ENCODE data around the gene ZNF552. TPM values are rescaled to one million over a fixed set of nuclear protein-coding genes. Genes with fewer than 3 reads are reported as not detected.
"Not testable (repeated sequence)": the region's sequence is repeated elsewhere in the genome, so short reads cannot be mapped to it uniquely, and the experiment has no call there.

Gene ZNF552
- total and polyA plus RNA-seq, 5 donors from 2014 or later, result 4.8 to 16.6 (median 7.3) TPM

GRCh38 chr19:57810410-57811295 is 4.1 kb downstream of the ZNF552 start:
- not testable (repeated sequence) for H3K27ac Mint-ChIP-seq; H3K9me3 Mint-ChIP-seq; DNase-seq; ATAC-seq (ENCODE audit: low read depth in 2 of 2); H3K27ac ChIP-seq (ENCODE audit: insufficient read depth, low read length, poor library complexity, severe bottlenecking); H3K27me3 ChIP-seq (ENCODE audit: control insufficient read depth, insufficient read depth, low read length); H3K27me3 Mint-ChIP-seq; H3K9me3 ChIP-seq (ENCODE audit: control insufficient read depth in 2 of 2, low read length in 2 of 2); H3K4me3 ChIP-seq (ENCODE audit: low read depth, low read length)
- Mint-ChIP-seq H3K4me1 (peaks cover 17 to 54% (median 32%) of the 10 kb centered on the region in 4 donors), H3K36me3 (peaks cover 33% of the 10 kb centered on the region), H3K4me3 (peak overlapping the region in 2 of 4 donors; percentile 74 to 91)
- H3K36me3 ChIP-seq (ENCODE audit: control insufficient read depth, insufficient read depth, low read length), result peaks cover 36% of the 10 kb centered on the region
- H3K4me1 ChIP-seq (ENCODE audit: control insufficient read depth, insufficient read depth, low read length, poor library complexity, severe bottlenecking), result peaks cover 29% of the 10 kb centered on the region

- Histone ChIP-seq H3K27me3 (ENCODE audit: control insufficient read depth, insufficient read depth, low read length) (no peaks in the 10 kb centered on the region), H3K4me3 (ENCODE audit: low read depth, low read length) (no peak overlapping the region), H3K4me1 (ENCODE audit: control insufficient read depth, insufficient read depth, low read length, poor library complexity, severe bottlenecking) (peaks cover 5% of the 10 kb centered on the region), H3K36me3 (ENCODE audit: control insufficient read depth, insufficient read depth, low read length) (peaks cover 36% of the 10 kb centered on the region), H3K9me3 (ENCODE audit: control insufficient read depth in 2 of 2, low read length in 2 of 2) (no peaks in the 10 kb centered on the region), H3K27ac (ENCODE audit: insufficient read depth, low read length, poor library complexity, severe bottlenecking) (no peak overlapping the region)
- Mint-ChIP-seq H3K27me3 (no peaks in the 10 kb centered on the region), H3K4me1 (peaks cover 5 to 39% (median 23%) of the 10 kb centered on the region in 4 donors), H3K4me3 (no peak overlapping the region), H3K36me3 (peaks cover 44% of the 10 kb centered on the region), H3K27ac (peak overlapping the region in 1 of 3 donors; percentile 32), H3K9me3 (peaks cover 0 to 8% (median 0%) of the 10 kb centered on the region in 7 donors)
- DNase-seq (no peak), ATAC-seq (ENCODE audit: low read depth in 2 of 2) (no peak)
These were observed 7.2 kb downstream of the ZNF552 start for GRCh38 chr19:57807541-57807940.

DNA sequence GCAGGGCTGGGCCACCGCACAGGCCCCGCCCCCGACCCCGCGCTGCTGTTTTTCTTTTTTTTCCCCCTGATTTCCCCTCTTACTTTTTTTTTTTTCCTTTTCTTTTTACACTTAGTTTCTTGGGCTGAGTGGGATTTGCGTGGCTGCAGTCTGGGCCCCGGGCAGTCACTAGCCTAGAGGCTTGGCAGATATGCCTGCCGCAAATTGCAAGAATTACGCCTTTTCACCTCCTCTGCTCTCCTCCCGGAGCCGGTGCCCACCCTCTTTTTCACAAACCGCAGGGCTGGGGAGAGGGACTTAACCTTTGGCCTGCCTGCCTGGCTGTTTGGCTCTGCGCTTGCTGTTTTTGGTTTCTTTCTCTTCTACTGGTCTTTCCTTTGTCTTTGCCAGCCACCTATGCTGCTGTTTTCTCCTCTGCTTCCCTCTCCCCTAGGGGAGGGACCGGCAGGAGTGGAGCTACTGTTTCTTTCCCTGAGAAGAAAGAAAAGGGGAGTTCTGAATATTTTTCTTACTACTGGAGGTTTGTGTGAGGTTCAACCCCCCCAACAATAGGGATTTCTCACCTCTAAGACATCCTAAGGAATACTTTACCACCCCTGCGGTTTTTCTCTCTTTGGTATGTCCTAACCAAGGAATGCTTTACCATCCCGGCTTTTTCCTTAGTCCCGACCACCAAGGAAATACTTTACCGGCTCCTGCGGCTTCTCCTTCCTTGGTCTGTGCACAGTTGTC is 11.0 kb downstream of the ZNF552 start:
- no peak for DNase-seq
- H3K36me3 Mint-ChIP-seq, result peaks cover 44% of the 10 kb centered on the region
- Histone ChIP-seq H3K36me3 (ENCODE audit: control insufficient read depth, insufficient read depth, low read length) (peaks cover 17% of the 10 kb centered on the region), H3K4me1 (ENCODE audit: control insufficient read depth, insufficient read depth, low read length, poor library complexity, severe bottlenecking) (no peaks in the 10 kb centered on the region), H3K9me3 (ENCODE audit: control insufficient read depth in 2 of 2, low read length in 2 of 2) (no peaks in the 10 kb centered on the region), H3K27me3 (ENCODE audit: control insufficient read depth, insufficient read depth, low read length) (no peaks in the 10 kb centered on the region), H3K4me3 (ENCODE audit: low read depth, low read length) (peak overlapping the region; percentile 19), H3K27ac (ENCODE audit: insufficient read depth, low read length, poor library complexity, severe bottlenecking) (no peak overlapping the region)
- no peaks in the 10 kb centered on the region for H3K27me3 Mint-ChIP-seq
- H3K27ac Mint-ChIP-seq, result peak overlapping the region; percentile 13 to 75 (median 74)
- ATAC-seq (ENCODE audit: low read depth in 2 of 2), result no peak
- peak overlapping the region in 3 of 4 donors; percentile 53 to 79 (median 72) for H3K4me3 Mint-ChIP-seq
- peaks cover 11 to 22% (median 14%) of the 10 kb centered on the region in 4 donors for H3K4me1 Mint-ChIP-seq
- H3K9me3 Mint-ChIP-seq, result peaks cover 0 to 14% (median 0%) of the 10 kb centered on the region in 7 donors

- H3K4me1 ChIP-seq (ENCODE audit: control insufficient read depth, insufficient read depth, low read length, poor library complexity, severe bottlenecking), result no peaks in the 10 kb centered on the region
- no peak for ATAC-seq (ENCODE audit: low read depth in 2 of 2)
- Mint-ChIP-seq H3K36me3 (peaks cover 40% of the 10 kb centered on the region), H3K27ac (peak overlapping the region in 2 of 3 donors; percentile 13 to 75), H3K9me3 (peaks cover 0 to 14% (median 0%) of the 10 kb centered on the region in 7 donors), H3K4me3 (peak overlapping the region in 3 of 4 donors; percentile 53 to 79 (median 72)), H3K4me1 (peaks cover 11 to 20% (median 13%) of the 10 kb centered on the region in 4 donors), H3K27me3 (no peaks in the 10 kb centered on the region)
- no peak overlapping the region for H3K4me3 ChIP-seq (ENCODE audit: low read depth, low read length)
- no peak overlapping the region for H3K27ac ChIP-seq (ENCODE audit: insufficient read depth, low read length, poor library complexity, severe bottlenecking)
- no peaks in the 10 kb centered on the region for H3K9me3 ChIP-seq (ENCODE audit: control insufficient read depth in 2 of 2, low read length in 2 of 2)
- DNase-seq, result no peak
- H3K36me3 ChIP-seq (ENCODE audit: control insufficient read depth, insufficient read depth, low read length), result peaks cover 13% of the 10 kb centered on the region
- no peaks in the 10 kb centered on the region for H3K27me3 ChIP-seq (ENCODE audit: control insufficient read depth, insufficient read depth, low read length)
These were observed 11.5 kb downstream of the ZNF552 start for GRCh38 chr19:57803265-57803593.

DNA sequence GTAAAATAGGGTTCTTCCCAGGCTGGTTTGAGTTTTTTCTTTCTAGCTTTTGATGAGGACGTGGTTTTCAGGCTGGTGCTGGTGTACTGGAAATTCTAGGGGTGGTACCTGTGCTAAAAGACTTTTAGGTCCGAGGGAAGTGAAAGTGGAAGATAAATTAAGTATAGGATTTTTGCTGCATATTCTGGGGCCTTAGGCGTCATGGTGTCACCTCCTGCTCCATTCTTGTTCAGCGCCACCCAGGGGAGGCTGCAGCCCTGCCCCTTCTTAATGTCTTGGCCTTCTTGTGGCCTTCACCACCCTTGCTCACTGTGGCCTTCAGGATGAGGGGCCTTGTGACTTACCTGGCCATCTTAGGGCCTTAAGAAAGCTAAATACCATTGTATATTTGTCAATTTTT is 12.4 kb downstream of the ZNF552 start:
- ATAC-seq (ENCODE audit: low read depth in 2 of 2) (no peak), DNase-seq (no peak)
- Histone ChIP-seq H3K4me3 (ENCODE audit: low read depth, low read length) (no peak overlapping the region), H3K27me3 (ENCODE audit: control insufficient read depth, insufficient read depth, low read length) (no peaks in the 10 kb centered on the region), H3K36me3 (ENCODE audit: control insufficient read depth, insufficient read depth, low read length) (peaks cover 3% of the 10 kb centered on the region), H3K9me3 (ENCODE audit: control insufficient read depth in 2 of 2, low read length in 2 of 2) (no peaks in the 10 kb centered on the region), H3K27ac (ENCODE audit: insufficient read depth, low read length, poor library complexity, severe bottlenecking) (no peak overlapping the region), H3K4me1 (ENCODE audit: control insufficient read depth, insufficient read depth, low read length, poor library complexity, severe bottlenecking) (no peaks in the 10 kb centered on the region)
- H3K36me3 Mint-ChIP-seq, result peaks cover 34% of the 10 kb centered on the region
- no peak overlapping the region for H3K27ac Mint-ChIP-seq
- H3K27me3 Mint-ChIP-seq, result no peaks in the 10 kb centered on the region
- peaks cover 11 to 16% (median 13%) of the 10 kb centered on the region in 4 donors for H3K4me1 Mint-ChIP-seq
- no peak overlapping the region for H3K4me3 Mint-ChIP-seq
- H3K9me3 Mint-ChIP-seq, result peaks cover 0 to 16% (median 0%) of the 10 kb centered on the region in 7 donors

DNA sequence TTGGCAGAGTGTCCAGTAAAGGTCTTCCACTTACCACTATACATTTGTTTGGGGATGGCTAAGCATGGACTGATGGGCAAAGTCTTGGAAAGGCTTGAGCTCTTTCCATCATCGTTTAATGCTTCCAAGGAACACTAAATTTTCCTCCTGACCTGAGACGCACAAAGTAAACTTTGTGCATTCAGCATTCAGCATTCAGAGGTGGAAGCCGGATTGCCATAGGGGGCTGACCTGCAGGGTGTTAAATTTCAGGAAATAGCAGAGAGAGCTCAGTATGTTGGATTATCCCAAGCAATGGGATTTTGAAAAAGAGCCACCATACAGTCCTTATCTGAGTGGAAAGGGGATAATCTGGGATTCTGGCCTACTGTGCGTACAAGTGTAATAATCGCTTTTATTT is 14.0 kb downstream of the ZNF552 start:
- no peaks in the 10 kb centered on the region for H3K4me1 ChIP-seq (ENCODE audit: control insufficient read depth, insufficient read depth, low read length, poor library complexity, severe bottlenecking)
- Mint-ChIP-seq H3K27me3 (no peaks in the 10 kb centered on the region), H3K36me3 (peaks cover 34% of the 10 kb centered on the region), H3K4me1 (peaks cover 6 to 16% (median 12%) of the 10 kb centered on the region in 4 donors), H3K4me3 (no peak overlapping the region), H3K27ac (no peak overlapping the region), H3K9me3 (peaks cover 0 to 20% (median 0%) of the 10 kb centered on the region in 7 donors)
- no peak overlapping the region for H3K27ac ChIP-seq (ENCODE audit: insufficient read depth, low read length, poor library complexity, severe bottlenecking)
- peaks cover 6% of the 10 kb centered on the region for H3K36me3 ChIP-seq (ENCODE audit: control insufficient read depth, insufficient read depth, low read length)
- DNase-seq (no peak), ATAC-seq (ENCODE audit: low read depth in 2 of 2) (no peak)
- H3K4me3 ChIP-seq (ENCODE audit: low read depth, low read length), result no peak overlapping the region
- H3K27me3 ChIP-seq (ENCODE audit: control insufficient read depth, insufficient read depth, low read length), result no peaks in the 10 kb centered on the region
- peaks cover 0 to 6% of the 10 kb centered on the region in 2 experiments for H3K9me3 ChIP-seq (ENCODE audit: control insufficient read depth in 2 of 2, low read length in 2 of 2)

GRCh38 chr19:57796580-57796979 is 18.1 kb downstream of the ZNF552 start:
- H3K27ac Mint-ChIP-seq; H3K27me3 Mint-ChIP-seq; H3K27me3 ChIP-seq (ENCODE audit: control insufficient read depth, insufficient read depth, low read length); ATAC-seq (ENCODE audit: low read depth in 2 of 2); H3K4me3 Mint-ChIP-seq; H3K27ac ChIP-seq (ENCODE audit: insufficient read depth, low read length, poor library complexity, severe bottlenecking); H3K4me1 Mint-ChIP-seq; H3K4me3 ChIP-seq (ENCODE audit: low read depth, low read length); H3K4me1 ChIP-seq (ENCODE audit: control insufficient read depth, insufficient read depth, low read length, poor library complexity, severe bottlenecking); DNase-seq: not testable (repeated sequence)
- Mint-ChIP-seq H3K36me3 (peaks cover 33% of the 10 kb centered on the region), H3K9me3 (peaks cover 0 to 27% (median 4%) of the 10 kb centered on the region in 7 donors)
- Histone ChIP-seq H3K9me3 (ENCODE audit: control insufficient read depth in 2 of 2, low read length in 2 of 2) (peaks cover 14 to 44% of the 10 kb centered on the region in 2 experiments), H3K36me3 (ENCODE audit: control insufficient read depth, insufficient read depth, low read length) (peaks cover 22% of the 10 kb centered on the region)
